PC-9 (cell line): ENCODE measurements around the gene SERPINH1.

Experiments used
- CTCF ChIP-seq: fragments of 200-600 bp; sonication (generic); conservative IDR thresholded peaks from 2 replicates; pipeline ENCODE4 v1.6.1; 2017; ENCODE audit warnings: mixed run types, antibody characterized with exemption, mild to moderate bottlenecking, moderate library complexity
- EZH2 ChIP-seq: fragments of 200-600 bp; sonication (generic); IDR thresholded peaks from 2 replicates; pipeline ENCODE4 v1.8.0; 2017; ENCODE audit warnings: antibody characterized with exemption, low read depth

- TF ChIP-seq EZH2 (no peak), CTCF (no peak)
Measured at GRCh38 chr11:75541193-75542087, 20.6 kb upstream of the SERPINH1 start.
